Body of pancreas (tissue), 4 donors: ENCODE measurements around the gene KRABD2.

Experiments used
- ATAC-seq: fragments of 150-250 bp; one replicate; pipeline ENCODE4 v1.9.1; 2016
- DNase-seq, 4 donors: peaks; one replicate each; pipeline ENCODE4 v3.0.0-alpha.2; 2019
- H3K27ac ChIP-seq, 4 donors: fragments of 200-600 bp; sonication (generic); 1 replicate in 3 of 4; 2 replicates in 1 of 4; pipeline versions ENCODE4 v1.5.1 to v1.6.1; 2016 to 2019; ENCODE audit warnings: mild to moderate bottlenecking in 1 of 4, mixed read lengths in 1 of 4, moderate library complexity in 1 of 4
- H3K27me3 ChIP-seq, 2 donors: fragments of 200-600 bp; sonication (generic); one replicate each; pipeline ENCODE4 v1.6.0; 2016; ENCODE audit warnings: mild to moderate bottlenecking in 1 of 2
- H3K36me3 ChIP-seq, 2 donors: fragments of 200-600 bp; sonication (generic); replicated peaks in 1 of 2; 2 replicates each; pipeline ENCODE4 v1.5.1; 2016; ENCODE audit warnings: low read depth in 2 of 2; ENCODE audit not compliant: insufficient read depth in 1 of 2
- H3K4me1 ChIP-seq: fragments of 200-600 bp; sonication (generic); one replicate; pipeline ENCODE4 v1.6.0; 2016
- H3K4me3 ChIP-seq, 2 donors: fragments of 200-600 bp; sonication (generic); 1 replicate in 1 of 2; 2 replicates in 1 of 2; pipeline ENCODE4 v1.5.1; 2016 to 2019
- H3K9me3 ChIP-seq, 3 donors: fragments of 200-600 bp; sonication (generic); 1 replicate in 2 of 3; 2 replicates in 1 of 3; pipeline ENCODE4 v1.5.1; 2016
- POLR2A ChIP-seq, 3 donors: fragments of 450-650 bp; IDR thresholded peaks; one replicate each; pipeline ENCODE4 v1.6.1; 2016; ENCODE audit warnings: antibody characterized with exemption in 3 of 3, mild to moderate bottlenecking in 2 of 3
- WGBS, 2 donors: methylation state at CpG; one replicate each; pipeline ENCODE4 v1.1.5; 2017; 5-methylcytosine and 5-hydroxymethylcytosine counted together
- intact Hi-C: fragments of 100-400 bp; cut with DNase I; formaldehyde crosslinking; loops from one replicate; pipeline ENCODE4 v1.15.1; 2023
- TF ChIP-seq, protein P1 (sequence below), 7 experiments: fragments of 450-650 bp in 4 of 7; fragments of 200-600 bp in 3 of 7; sonication (generic) in 3 of 7; IDR thresholded peaks; one replicate each; pipeline ENCODE4 v1.5.1; 2016 to 2019; ENCODE audit warnings: antibody characterized with exemption in 7 of 7

The KRABD2 gene

GRCh38 chr17:8360260-8360659 lies 16.2 kb downstream of the KRABD2 start:
- TF ChIP-seq, protein P1, sequence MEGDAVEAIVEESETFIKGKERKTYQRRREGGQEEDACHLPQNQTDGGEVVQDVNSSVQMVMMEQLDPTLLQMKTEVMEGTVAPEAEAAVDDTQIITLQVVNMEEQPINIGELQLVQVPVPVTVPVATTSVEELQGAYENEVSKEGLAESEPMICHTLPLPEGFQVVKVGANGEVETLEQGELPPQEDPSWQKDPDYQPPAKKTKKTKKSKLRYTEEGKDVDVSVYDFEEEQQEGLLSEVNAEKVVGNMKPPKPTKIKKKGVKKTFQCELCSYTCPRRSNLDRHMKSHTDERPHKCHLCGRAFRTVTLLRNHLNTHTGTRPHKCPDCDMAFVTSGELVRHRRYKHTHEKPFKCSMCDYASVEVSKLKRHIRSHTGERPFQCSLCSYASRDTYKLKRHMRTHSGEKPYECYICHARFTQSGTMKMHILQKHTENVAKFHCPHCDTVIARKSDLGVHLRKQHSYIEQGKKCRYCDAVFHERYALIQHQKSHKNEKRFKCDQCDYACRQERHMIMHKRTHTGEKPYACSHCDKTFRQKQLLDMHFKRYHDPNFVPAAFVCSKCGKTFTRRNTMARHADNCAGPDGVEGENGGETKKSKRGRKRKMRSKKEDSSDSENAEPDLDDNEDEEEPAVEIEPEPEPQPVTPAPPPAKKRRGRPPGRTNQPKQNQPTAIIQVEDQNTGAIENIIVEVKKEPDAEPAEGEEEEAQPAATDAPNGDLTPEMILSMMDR (IDR thresholded peaks at IDR 0.05) = no peak
- TF ChIP-seq POLR2A (IDR thresholded peaks at IDR 0.05) = no peak
- DNase-seq (no peak), ATAC-seq (no peak)
- no peak overlapping the region for H3K4me3 ChIP-seq
- intact Hi-C loops = no loop called here
- 25 to 26% methylated on average over 3 of the region's 3 CpGs for WGBS, 2 donors
- no peaks in the 10 kb centered on the region for H3K36me3 ChIP-seq
- no peaks in the 10 kb centered on the region for H3K9me3 ChIP-seq
- H3K4me1 ChIP-seq = peaks cover 10% of the 10 kb centered on the region
- H3K27me3 ChIP-seq = no peaks in the 10 kb centered on the region
- peak overlapping the region in 3 of 4 donors; percentile 6 to 26 (median 8) for H3K27ac ChIP-seq

- no peak for ATAC-seq
- WGBS, 2 donors = 73 to 78% methylated on average over 5 of the region's 5 CpGs
- TF ChIP-seq POLR2A (IDR thresholded peaks at IDR 0.05) = no peak
- TF ChIP-seq, protein P1 (IDR thresholded peaks at IDR 0.05) = no peak
- intact Hi-C loops = no loop called here
- no peak overlapping the region for H3K4me3 ChIP-seq
- no peak for DNase-seq
- peak overlapping the region in 2 of 4 donors; percentile 8 to 26 for H3K27ac ChIP-seq
- no peaks in the 10 kb centered on the region for H3K36me3 ChIP-seq
- H3K4me1 ChIP-seq = peaks cover 10% of the 10 kb centered on the region
- no peaks in the 10 kb centered on the region for H3K9me3 ChIP-seq
- H3K27me3 ChIP-seq = no peaks in the 10 kb centered on the region
Measured at GRCh38 chr17:8359769-8360168, 16.7 kb downstream of the KRABD2 start.

- ATAC-seq = no peak
- Histone ChIP-seq H3K9me3 (no peaks in the 10 kb centered on the region), H3K4me3 (no peak overlapping the region), H3K4me1 (peaks cover 10% of the 10 kb centered on the region), H3K36me3 (no peaks in the 10 kb centered on the region), H3K27me3 (no peaks in the 10 kb centered on the region), H3K27ac (no peak overlapping the region)
- no peak for DNase-seq
- intact Hi-C loops = no loop called here
- TF ChIP-seq, protein P1 (IDR thresholded peaks at IDR 0.05) = no peak
- no peak for TF ChIP-seq POLR2A (IDR thresholded peaks at IDR 0.05)
- WGBS, 2 donors = 98 to 100% methylated on average over 3 of the region's 3 CpGs
Measured at GRCh38 chr17:8357910-8358309, 18.6 kb downstream of the KRABD2 start.

- no peak for ATAC-seq
- no peaks in the 10 kb centered on the region for H3K27me3 ChIP-seq
- H3K9me3 ChIP-seq = no peaks in the 10 kb centered on the region
- H3K36me3 ChIP-seq = no peaks in the 10 kb centered on the region
- no peaks in the 10 kb centered on the region for H3K4me1 ChIP-seq
- WGBS, 2 donors = 68 to 84% methylated on average over 8 of the region's 8 CpGs
- no peak overlapping the region for H3K4me3 ChIP-seq
- intact Hi-C loops = no loop called here
- no peak for DNase-seq
- TF ChIP-seq, protein P1 (IDR thresholded peaks at IDR 0.05) = no peak
- TF ChIP-seq POLR2A (IDR thresholded peaks at IDR 0.05) = no peak
- no peak overlapping the region for H3K27ac ChIP-seq
Measured at GRCh38 chr17:8354236-8354635, 22.3 kb downstream of the KRABD2 start.

GRCh38 chr17:8353736-8354135 lies 22.8 kb downstream of the KRABD2 start:
- intact Hi-C loops = no loop called here
- Histone ChIP-seq H3K9me3 (no peaks in the 10 kb centered on the region), H3K27ac (no peak overlapping the region), H3K36me3 (no peaks in the 10 kb centered on the region), H3K4me3 (no peak overlapping the region), H3K4me1 (no peaks in the 10 kb centered on the region), H3K27me3 (no peaks in the 10 kb centered on the region)
- no peak for TF ChIP-seq POLR2A (IDR thresholded peaks at IDR 0.05)
- TF ChIP-seq, protein P1 (IDR thresholded peaks at IDR 0.05) = no peak
- DNase-seq (no peak), ATAC-seq (no peak)
- 75 to 77% methylated on average over 7 of the region's 7 CpGs for WGBS, 2 donors
